Caco-2 (cell line): Measurements from ENCODE around the gene IL9. TPM values are rescaled to one million over a fixed set of nuclear protein-coding genes. Genes with fewer than 3 reads are reported as not detected.

ENCODE experiments used
- BruUV-seq: library from RNA; stranded (reverse); fragments of 400-500 nt; replicated peaks from 2 replicates; lab custom pipeline; 2021; lab: Mats Ljungman, UMichigan
- CTCF ChIA-PET: fragments of 300-600 bp; sonication (Branson Sonifier 250); formaldehyde crosslinking; loops from one replicate; lab custom pipeline; 2022; ENCODE audit warnings: antibody characterized with exemption; lab: Charles Lee
- POLR2A ChIA-PET: fragments of 300-600 bp; sonication (Branson Sonifier 250); formaldehyde crosslinking; loops from one replicate; lab custom pipeline; 2022; ENCODE audit warnings: antibody characterized with exemption; lab: Charles Lee
- DNase-seq, 2 experiments: peaks; one replicate each; pipeline versions ENCODE4 v3.0.0 to v3.0.0-alpha.2; 2020 to 2022
- H3K27me3 ChIP-seq: replicated peaks from 2 replicates; pipeline ENCODE4 v1.6.0; 2011; ENCODE audit warnings: low read length; ENCODE audit not compliant: control insufficient read depth, insufficient read depth
- H3K36me3 ChIP-seq: 2 replicates; pipeline ENCODE4 v1.5.1; 2011; ENCODE audit warnings: low read length; ENCODE audit not compliant: control insufficient read depth, insufficient read depth
- H3K4me1 ChIP-seq: fragments of 250-450 bp; sonication (Bioruptor Pico); 2 replicates; pipeline ENCODE4 v1.5.1; 2020; ENCODE audit warnings: mild to moderate bottlenecking
- H3K4me3 ChIP-seq: 2 replicates; pipeline ENCODE4 v1.5.1; 2011; ENCODE audit warnings: low read depth, mild to moderate bottlenecking, control low read depth, low read length
- H3K9me3 ChIP-seq: fragments of 250-450 bp; sonication (Bioruptor Pico); 2 replicates; pipeline ENCODE4 v1.5.1; 2020; ENCODE audit warnings: mild to moderate bottlenecking, moderate library complexity
- H3K27ac Mint-ChIP-seq: one replicate; pipeline ENCODE4 v1.8.0; 2022; ENCODE audit warnings: mixed read lengths; ENCODE audit not compliant: unreplicated experiment
- H3K27me3 Mint-ChIP-seq: one replicate; pipeline ENCODE4 v1.8.0; 2022; ENCODE audit warnings: mixed read lengths; ENCODE audit not compliant: insufficient read depth, unreplicated experiment
- H3K36me3 Mint-ChIP-seq: one replicate; pipeline ENCODE4 v1.8.0; 2022; ENCODE audit warnings: mild to moderate bottlenecking, mixed read lengths; ENCODE audit not compliant: insufficient read depth, unreplicated experiment
- H3K4me1 Mint-ChIP-seq: one replicate; pipeline ENCODE4 v1.8.0; 2022; ENCODE audit warnings: low read depth, mixed read lengths; ENCODE audit not compliant: unreplicated experiment
- H3K4me3 Mint-ChIP-seq: one replicate; pipeline ENCODE4 v1.8.0; 2022; ENCODE audit warnings: mild to moderate bottlenecking, moderate library complexity, mixed read lengths; ENCODE audit not compliant: unreplicated experiment
- H3K9me3 Mint-ChIP-seq: one replicate; pipeline ENCODE4 v1.8.0; 2022; ENCODE audit warnings: mixed read lengths; ENCODE audit not compliant: unreplicated experiment
- intact Hi-C: fragments of 100-400 bp; cut with micrococcal nuclease; formaldehyde crosslinking; loops from one replicate; pipeline ENCODE4 v1.10.0; 2022; ENCODE audit not compliant: unreplicated experiment
- total RNA-seq: library from RNA; stranded (reverse); gene quantifications from 2 replicates; pipeline ENCODE4 v1.2.3, GENCODE V29; 2022
- TF ChIP-seq, protein P1 (sequence below), 2 experiments: fragments of 200-600 bp in 1 of 2; IDR thresholded peaks; 1 replicate in 1 of 2; 2 replicates in 1 of 2; pipeline versions ENCODE4 v1.5.1 to v1.8.0; 2011 to 2022; ENCODE audit warnings: antibody characterized with exemption in 1 of 2, control low read depth in 1 of 2, inconsistent platforms in 1 of 2, low read depth in 1 of 2, low read length in 1 of 2, mild to moderate bottlenecking in 1 of 2, moderate library complexity in 1 of 2; ENCODE audit not compliant: insufficient read depth in 1 of 2, severe bottlenecking in 1 of 2, unreplicated experiment in 1 of 2

The IL9 gene
- total RNA-seq, 1 experiment from 2014 or later, result not detected

GRCh38 chr5:135942202-135942771 lies 46.6 kb upstream of the IL9 start:
- ChIA-PET POLR2A (no interaction called here), CTCF (no interaction called here)
- Mint-ChIP-seq H3K36me3 (no peaks in the 10 kb centered on the region), H3K27ac (no peak overlapping the region), H3K9me3 (no peaks in the 10 kb centered on the region), H3K4me1 (no peaks in the 10 kb centered on the region), H3K27me3 (peaks cover 4% of the 10 kb centered on the region), H3K4me3 (no peak overlapping the region)
- Histone ChIP-seq H3K36me3 (no peaks in the 10 kb centered on the region), H3K4me3 (no peak overlapping the region), H3K4me1 (no peaks in the 10 kb centered on the region), H3K27me3 (no peaks in the 10 kb centered on the region), H3K9me3 (no peaks in the 10 kb centered on the region)
- TF ChIP-seq, protein P1, sequence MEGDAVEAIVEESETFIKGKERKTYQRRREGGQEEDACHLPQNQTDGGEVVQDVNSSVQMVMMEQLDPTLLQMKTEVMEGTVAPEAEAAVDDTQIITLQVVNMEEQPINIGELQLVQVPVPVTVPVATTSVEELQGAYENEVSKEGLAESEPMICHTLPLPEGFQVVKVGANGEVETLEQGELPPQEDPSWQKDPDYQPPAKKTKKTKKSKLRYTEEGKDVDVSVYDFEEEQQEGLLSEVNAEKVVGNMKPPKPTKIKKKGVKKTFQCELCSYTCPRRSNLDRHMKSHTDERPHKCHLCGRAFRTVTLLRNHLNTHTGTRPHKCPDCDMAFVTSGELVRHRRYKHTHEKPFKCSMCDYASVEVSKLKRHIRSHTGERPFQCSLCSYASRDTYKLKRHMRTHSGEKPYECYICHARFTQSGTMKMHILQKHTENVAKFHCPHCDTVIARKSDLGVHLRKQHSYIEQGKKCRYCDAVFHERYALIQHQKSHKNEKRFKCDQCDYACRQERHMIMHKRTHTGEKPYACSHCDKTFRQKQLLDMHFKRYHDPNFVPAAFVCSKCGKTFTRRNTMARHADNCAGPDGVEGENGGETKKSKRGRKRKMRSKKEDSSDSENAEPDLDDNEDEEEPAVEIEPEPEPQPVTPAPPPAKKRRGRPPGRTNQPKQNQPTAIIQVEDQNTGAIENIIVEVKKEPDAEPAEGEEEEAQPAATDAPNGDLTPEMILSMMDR (IDR thresholded peaks at IDR 0.05; ENCODE audit: insufficient read depth in 1 of 2, low read depth in 1 of 2, low read length in 1 of 2, severe bottlenecking in 1 of 2, unreplicated experiment in 1 of 2), result no peak
- DNase-seq, result no peak
- intact Hi-C loops, result no loop called here
- no TSS peak for BruUV-seq

DNA sequence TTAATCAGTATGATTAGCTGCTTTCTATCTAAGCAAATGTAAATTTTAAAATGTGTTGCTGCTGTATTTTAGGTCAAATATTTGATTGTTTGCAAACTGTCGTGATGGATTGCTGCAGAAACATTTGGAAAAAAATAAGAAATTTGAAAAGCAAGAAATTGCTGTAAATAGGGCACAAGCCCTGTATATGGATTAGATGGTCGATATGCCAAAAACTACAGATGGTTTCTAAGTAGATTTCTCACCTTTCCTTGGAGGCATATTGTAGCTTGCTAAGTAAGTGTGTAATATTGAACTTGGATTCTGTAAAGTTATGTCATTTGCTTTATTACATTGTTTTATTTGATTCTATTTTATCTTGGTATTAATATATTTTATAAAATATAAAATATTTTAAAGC lies 46.1 kb upstream of the IL9 start:
- H3K9me3 ChIP-seq, result no peaks in the 10 kb centered on the region
- H3K27me3 Mint-ChIP-seq, result peaks cover 4% of the 10 kb centered on the region
- H3K27ac Mint-ChIP-seq, result no peak overlapping the region
- H3K27me3 ChIP-seq, result no peaks in the 10 kb centered on the region
- intact Hi-C loops, result no loop called here
- H3K4me3 ChIP-seq, result no peak overlapping the region
- no peak overlapping the region for H3K4me3 Mint-ChIP-seq
- no TSS peak for BruUV-seq
- no peaks in the 10 kb centered on the region for H3K4me1 ChIP-seq
- no peaks in the 10 kb centered on the region for H3K4me1 Mint-ChIP-seq
- H3K9me3 Mint-ChIP-seq, result no peaks in the 10 kb centered on the region
- H3K36me3 Mint-ChIP-seq, result no peaks in the 10 kb centered on the region
- DNase-seq, result no peak
- H3K36me3 ChIP-seq, result no peaks in the 10 kb centered on the region
- CTCF ChIA-PET, result no interaction called here
- TF ChIP-seq, protein P1 (IDR thresholded peaks at IDR 0.05; ENCODE audit: insufficient read depth in 1 of 2, low read depth in 1 of 2, low read length in 1 of 2, severe bottlenecking in 1 of 2, unreplicated experiment in 1 of 2), result no peak
- POLR2A ChIA-PET, result no interaction called here

DNA sequence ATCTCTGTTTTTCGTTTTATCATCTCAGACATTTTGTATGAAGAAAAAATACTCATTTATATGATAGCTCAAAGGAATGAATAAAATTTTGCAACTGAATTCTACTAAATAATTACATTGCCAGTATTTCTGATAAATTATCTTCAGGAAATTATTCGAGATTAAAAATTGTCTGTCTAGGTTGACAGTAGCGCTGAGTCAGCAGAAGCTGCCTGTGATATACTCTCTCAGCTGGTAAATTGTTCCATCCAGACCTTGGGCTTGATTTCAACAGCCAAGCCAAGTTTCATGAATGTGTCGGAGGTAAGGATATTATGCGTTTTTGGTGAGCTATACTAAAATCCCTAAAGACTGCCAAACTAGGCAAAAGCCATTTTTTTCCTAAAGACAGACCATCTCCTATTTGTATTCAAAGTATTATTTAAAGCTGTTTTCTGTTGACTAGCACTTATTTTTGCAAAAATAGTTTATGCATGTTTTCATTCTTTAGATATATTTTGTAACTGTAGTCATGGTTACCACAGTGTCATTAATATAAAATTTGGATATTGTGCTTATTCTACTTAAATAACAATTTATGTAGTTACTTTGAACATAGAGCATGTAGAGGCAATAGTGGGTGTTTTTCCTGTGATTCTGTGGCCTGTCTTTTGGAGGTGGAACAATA lies 41.7 kb upstream of the IL9 start:
- Mint-ChIP-seq H3K27me3 (peaks cover 4% of the 10 kb centered on the region), H3K4me1 (no peaks in the 10 kb centered on the region), H3K36me3 (no peaks in the 10 kb centered on the region), H3K27ac (no peak overlapping the region), H3K4me3 (no peak overlapping the region), H3K9me3 (no peaks in the 10 kb centered on the region)
- ChIA-PET CTCF (no interaction called here), POLR2A (interaction anchor here (0.7 kb wide), 1 partner anchor 256 kb away, joined by 3 read pairs; the partner anchor contains the start of gene SMIM32)
- no peaks in the 10 kb centered on the region for H3K36me3 ChIP-seq
- no peaks in the 10 kb centered on the region for H3K9me3 ChIP-seq
- BruUV-seq, result no TSS peak
- intact Hi-C loops, result no loop called here
- H3K4me3 ChIP-seq, result no peak overlapping the region
- no peaks in the 10 kb centered on the region; the same call in 1 of the 2 replicates for H3K4me1 ChIP-seq
- DNase-seq, result no peak
- TF ChIP-seq, protein P1 (IDR thresholded peaks at IDR 0.05; ENCODE audit: insufficient read depth in 1 of 2, low read depth in 1 of 2, low read length in 1 of 2, severe bottlenecking in 1 of 2, unreplicated experiment in 1 of 2), result no peak
- H3K27me3 ChIP-seq, result no peaks in the 10 kb centered on the region
